GM10266 (cell line): ENCODE results near the gene KIF5B.
"Not testable (repeated sequence)": the region's sequence is repeated elsewhere in the genome, so short reads cannot be mapped to it uniquely, and the experiment has no call there.

Experiments used
- DNase-seq: peaks from one replicate; pipeline ENCODE4 v3.0.0; 2012; ENCODE audit errors: extremely low spot score
- TF ChIP-seq, protein P1 (sequence below): IDR thresholded peaks from 2 replicates; pipeline ENCODE4 v1.5.1; 2012; ENCODE audit warnings: mild to moderate bottlenecking, low read depth; ENCODE audit not compliant: control insufficient read depth, insufficient read depth; ENCODE audit errors: missing control alignments

The KIF5B gene

DNA sequence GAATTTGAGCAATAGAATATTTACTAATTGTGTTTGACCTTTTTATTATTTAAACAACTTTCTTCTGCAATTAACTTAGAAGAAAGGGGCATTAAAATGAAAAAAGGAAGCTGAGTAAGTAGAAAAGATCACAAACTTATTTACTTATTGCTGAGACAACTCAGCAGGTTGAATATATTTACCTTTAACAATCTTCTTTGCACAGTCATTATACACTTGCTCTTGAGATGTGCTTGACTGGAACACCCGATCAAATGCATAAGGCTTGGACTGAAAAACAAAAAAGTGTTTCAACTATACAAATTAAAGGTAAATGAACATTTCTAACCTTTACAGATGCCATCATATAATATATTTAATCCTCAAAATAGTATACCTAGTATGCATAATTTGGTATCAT lies 7.9 kb downstream of the KIF5B start:
- TF ChIP-seq, protein P1, sequence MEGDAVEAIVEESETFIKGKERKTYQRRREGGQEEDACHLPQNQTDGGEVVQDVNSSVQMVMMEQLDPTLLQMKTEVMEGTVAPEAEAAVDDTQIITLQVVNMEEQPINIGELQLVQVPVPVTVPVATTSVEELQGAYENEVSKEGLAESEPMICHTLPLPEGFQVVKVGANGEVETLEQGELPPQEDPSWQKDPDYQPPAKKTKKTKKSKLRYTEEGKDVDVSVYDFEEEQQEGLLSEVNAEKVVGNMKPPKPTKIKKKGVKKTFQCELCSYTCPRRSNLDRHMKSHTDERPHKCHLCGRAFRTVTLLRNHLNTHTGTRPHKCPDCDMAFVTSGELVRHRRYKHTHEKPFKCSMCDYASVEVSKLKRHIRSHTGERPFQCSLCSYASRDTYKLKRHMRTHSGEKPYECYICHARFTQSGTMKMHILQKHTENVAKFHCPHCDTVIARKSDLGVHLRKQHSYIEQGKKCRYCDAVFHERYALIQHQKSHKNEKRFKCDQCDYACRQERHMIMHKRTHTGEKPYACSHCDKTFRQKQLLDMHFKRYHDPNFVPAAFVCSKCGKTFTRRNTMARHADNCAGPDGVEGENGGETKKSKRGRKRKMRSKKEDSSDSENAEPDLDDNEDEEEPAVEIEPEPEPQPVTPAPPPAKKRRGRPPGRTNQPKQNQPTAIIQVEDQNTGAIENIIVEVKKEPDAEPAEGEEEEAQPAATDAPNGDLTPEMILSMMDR = no peak
- DNase-seq = no peak

DNA sequence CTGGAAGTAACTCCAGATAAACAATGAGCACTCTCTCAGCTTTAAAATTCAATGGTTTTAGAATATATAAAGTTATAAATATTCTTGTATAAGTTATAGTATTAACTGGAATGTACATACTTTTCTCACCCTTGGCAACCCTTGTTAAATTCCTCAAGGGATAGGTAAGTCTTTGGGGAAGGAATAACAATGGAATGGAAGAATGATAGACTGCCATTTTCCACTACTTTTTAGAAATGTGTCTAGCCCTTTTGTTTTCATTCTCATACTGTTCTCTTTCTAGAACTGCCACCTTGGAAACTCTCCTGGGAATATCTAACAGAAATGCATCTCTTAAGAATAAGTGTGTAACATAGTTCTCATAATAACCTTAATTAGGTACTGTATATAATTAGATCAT lies 8.3 kb downstream of the KIF5B start:
- TF ChIP-seq, protein P1 = no peak
- no peak for DNase-seq

DNA sequence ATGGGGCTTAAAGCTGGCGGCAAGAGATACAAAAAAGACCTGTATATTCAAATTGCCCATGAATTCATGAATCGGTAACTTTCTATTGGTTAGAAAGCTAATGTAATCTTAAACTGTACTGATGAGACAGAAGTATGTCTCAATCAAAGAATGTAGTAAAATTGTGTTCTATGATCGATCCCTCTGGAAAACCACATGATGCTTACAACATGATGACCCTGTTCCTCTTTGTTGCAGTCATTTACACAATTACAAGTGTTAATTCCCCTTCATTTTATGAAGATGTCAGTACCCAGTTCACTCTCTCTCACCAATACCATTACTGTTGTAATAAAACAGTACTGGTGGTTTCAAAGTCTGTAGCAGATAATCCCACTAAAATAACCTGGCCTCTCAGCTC lies 10.1 kb downstream of the KIF5B start:
- no peak for DNase-seq
- TF ChIP-seq, protein P1 = no peak

DNA sequence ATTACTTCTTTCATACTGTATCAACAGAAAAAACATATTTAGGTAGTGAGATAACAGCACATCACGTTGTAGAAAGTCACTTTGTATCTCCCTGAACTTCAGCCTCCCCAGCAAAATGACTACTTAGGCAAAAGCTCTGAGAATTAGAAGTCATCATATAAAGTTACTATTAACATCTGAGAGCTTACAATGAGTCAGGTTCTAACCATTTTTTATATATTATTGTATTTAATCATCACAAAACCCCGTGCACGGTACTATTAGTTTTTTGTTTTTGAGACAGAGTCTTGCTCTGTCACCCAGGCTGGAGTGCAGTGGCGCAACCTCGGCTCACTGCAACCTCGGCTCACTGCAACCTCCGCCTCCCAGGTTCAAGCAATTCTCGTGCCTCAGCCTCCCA lies 13.5 kb downstream of the KIF5B start:
- not testable (repeated sequence) for DNase-seq

DNA sequence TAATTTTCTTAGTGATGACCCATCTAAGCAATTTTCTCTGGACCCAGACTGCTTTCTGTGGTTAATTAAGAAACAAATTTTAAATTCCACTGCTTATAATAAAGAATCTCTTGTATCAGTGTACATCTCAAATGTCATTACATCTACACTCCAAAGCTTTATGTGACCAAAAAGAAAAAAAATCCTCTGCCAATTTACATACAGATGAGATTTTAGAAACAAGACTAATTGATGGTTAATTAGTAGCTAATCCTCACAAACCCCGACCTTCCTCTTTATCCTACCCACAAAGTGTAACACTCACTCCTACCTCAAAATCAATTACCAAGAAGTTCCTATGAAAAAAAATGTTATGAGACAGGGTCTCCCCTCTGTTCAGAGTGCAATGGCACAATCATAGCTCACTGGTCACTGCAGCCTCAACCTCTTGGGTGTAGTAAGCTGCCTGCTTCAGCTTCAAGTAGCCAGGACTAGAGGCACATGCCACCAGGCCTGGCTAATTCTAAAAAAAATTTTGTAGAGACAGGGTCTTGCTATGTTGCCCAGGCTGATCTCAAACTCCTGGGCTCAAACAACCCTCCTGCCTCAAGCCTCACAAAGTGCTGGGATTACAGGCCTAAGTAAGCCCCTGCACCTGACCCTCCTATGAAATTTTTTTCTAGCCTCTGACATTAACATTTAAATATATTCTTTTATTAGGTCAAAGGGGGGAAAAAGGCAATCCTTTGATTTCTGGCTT lies 14.8 kb downstream of the KIF5B start:
- no peak for DNase-seq
- TF ChIP-seq, protein P1 = no peak

DNA sequence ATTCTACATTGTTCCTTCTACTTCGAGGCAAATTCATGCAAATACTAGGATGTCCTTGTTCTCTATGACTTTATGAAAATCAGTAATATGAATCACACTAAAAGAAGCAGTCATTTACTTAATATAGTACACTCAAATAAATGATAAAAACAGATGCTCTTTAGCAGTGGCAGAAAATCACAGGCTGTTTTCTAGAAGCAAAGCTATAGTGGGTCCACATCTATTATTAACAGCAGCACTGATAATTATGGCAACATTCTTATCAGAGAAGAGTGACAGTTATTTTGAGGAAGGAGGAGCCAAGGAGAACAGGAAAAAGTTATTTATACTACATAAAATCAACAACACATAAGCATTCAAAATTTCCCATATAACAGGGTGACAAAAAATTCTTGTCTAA lies 16.5 kb downstream of the KIF5B start:
- no peak for DNase-seq
- TF ChIP-seq, protein P1 = no peak

DNA sequence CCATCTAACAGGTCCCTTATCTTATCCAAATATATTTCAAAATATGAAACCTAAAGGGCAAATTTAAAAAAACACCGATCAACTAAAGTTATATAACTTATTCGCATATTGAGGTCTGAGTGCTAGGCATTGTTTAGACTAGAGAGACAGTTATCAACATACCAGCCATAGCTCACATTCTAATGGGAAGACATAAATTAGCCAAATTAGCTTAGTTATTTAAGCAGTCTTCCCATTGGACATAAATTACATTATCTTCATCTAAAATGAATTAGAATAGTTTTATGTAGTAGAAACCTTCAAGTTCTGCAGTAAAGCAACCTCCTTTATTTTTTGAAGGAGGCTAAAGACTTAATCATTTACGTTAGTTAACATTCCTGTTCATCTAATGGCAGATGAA lies 17.4 kb downstream of the KIF5B start:
- TF ChIP-seq, protein P1 = no peak
- no peak for DNase-seq

DNA sequence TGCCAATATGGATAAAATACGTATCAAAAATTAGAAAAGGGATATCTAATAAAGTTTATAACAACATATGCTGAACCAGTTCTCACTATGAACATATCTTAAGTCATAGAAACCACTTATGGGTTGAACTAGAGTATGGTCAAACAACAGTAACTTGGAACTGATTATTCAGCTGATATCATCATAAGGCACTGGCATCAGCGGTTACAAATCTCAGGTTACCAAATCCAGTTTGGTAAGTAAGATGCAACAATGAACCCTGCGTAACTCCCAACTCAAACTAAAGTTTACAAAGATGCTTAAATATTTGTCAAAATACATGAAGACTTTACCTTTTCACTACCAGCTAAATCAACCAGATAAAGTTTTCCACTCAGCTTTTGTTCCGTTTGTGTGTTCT lies 19.3 kb downstream of the KIF5B start:
- DNase-seq = no peak

More for the DNA sequence above, 19.3 kb downstream of the KIF5B start:
- TF ChIP-seq, protein P1 = no peak
